GM18870 (cell line): Measurements from ENCODE around the gene MUCL3.
"Not testable (repeated sequence)": the region's sequence is repeated elsewhere in the genome, so short reads cannot be mapped to it uniquely, and the experiment has no call there.

ENCODE experiments used
- ATAC-seq: cut with Tn5 transposase; IDR thresholded peaks from one replicate; pipeline ENCODE4 v1.9.1; 2021; ENCODE audit warnings: moderate library complexity; ENCODE audit not compliant: unreplicated experiment

MUCL3 gene

DNA sequence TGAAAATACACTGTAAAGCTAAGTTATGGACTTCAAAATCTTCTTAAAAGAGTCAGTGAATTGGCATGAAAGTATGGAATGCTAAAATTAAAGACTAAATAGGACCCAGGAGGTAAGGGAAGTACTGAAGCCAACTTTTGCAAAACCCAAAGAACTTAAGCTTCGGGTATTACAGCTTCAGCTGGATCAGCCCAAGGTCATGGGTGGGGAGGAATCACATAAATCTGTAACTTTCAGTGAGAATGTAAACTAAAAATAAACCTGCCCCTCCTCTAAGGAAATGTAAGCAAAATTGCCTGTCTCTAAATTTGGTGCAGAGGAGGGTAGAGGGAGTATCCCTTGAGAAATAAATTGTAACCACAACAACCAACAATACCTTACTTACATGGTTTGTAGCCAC is 38.4 kb downstream of the MUCL3 start:
- no peak for ATAC-seq

DNA sequence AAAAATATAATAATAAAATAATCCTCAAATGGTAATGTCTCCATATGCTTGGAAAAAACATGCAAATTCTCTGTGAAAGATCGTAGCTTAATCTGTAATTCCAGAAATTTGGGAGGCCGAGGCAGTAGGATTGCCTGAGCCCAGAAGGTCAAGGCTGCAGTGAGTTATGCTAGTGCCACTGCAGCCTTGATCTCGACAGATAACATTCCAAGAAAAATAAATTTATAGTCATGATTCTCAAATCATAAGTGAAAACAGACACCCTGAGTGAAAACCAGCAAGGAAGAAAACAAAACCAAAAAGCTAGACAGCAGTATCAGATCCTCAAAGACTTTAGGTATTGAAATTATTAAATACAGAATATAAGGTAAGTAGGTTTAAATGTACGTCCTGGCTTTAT is 38.9 kb downstream of the MUCL3 start:
- no peak for ATAC-seq

DNA sequence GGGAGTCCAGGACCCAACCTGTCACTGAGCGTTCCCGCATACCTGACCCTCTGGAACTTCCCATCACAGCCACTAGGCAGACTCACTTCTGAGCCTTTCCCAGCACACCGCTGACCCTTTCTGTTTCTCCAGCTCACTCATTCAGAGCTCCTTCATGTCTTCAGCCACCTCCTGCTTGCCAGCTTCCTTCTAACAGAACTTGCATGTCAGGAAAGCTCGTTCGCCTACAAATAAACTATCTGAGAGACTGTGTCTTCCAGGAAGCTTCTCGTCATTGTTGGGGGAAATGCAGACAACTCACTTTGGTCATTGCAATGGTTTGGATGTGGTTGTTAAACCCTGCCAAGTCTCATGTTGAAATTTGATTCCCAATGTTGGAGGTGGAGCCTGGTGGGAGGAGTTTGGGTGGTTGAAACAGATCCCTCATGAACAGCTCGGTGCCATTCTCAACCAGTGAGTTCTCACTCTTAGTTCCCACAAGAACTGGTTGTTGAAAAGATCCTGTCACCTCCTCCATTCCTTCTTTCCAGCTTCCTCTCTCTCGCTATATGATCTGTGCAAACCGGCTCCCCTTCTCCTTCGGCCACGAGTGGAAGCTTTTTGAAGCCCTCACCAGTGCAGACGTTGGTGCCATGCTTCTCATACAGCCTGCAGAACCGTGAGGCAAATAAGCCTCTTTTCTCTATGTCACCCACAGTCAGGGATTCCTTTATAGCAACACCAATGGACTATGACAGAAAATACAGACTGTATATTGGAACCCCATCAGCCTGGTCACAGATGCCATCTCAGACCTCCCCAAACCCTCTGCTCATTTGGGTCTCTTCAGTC is 41.4 kb downstream of the MUCL3 start:
- ATAC-seq, result no peak

DNA sequence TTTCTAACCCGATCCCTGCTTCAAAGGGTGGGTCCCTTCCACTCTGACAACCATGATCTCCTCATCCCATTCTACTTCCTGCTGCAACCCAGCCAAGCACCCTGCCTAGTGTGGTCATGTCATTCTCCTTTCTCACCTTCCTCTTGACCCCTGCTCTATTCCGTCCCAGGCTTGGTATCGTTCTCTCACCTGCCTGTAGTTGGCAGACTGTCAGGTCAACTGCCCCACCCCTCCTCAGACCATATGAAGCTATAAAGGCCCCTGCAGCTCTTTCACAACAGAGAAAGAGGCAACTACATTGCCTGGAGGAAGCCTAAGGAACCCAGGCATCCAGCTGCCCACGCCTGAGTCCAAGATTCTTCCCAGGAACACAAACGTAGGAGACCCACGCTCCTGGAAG is 42.7 kb downstream of the MUCL3 start, which contains the start of gene MUC21:
Gene MUC21 (plus strand): TSS at position 280 of the 400 bp plus-strand sequence. CDS start 241 bp downstream, outside the sequence.
- no peak for ATAC-seq

DNA sequence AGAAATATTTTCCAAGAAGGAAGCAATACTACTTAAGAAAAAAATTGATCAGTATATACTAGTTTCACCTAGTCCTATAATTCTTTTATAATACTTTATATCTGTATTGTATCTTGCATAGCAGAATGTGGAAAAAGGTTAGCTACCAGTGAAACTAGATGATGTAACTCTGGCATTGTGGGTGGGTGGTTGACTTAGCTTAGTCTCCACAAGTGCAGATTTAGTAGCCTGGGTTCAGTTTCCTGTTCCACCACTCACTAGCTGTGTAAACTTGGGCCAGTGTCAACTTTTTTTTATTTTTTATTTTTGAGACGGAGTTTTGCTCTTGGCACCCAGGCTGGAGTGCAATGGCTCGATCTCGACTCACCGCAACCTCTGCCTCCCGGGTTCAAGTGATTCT is 44.7 kb downstream of the MUCL3 start:
- no peak for ATAC-seq

DNA sequence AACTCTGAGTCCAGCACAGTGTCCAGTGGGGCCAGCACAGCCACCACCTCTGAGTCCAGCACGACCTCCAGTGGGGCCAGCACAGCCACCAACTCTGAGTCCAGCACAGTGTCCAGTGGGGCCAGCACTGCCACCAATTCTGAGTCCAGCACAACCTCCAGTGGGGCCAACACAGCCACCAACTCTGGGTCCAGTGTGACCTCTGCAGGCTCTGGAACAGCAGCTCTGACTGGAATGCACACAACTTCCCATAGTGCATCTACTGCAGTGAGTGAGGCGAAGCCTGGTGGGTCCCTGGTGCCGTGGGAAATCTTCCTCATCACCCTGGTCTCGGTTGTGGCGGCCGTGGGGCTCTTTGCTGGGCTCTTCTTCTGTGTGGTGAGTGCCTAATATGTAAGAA is 46.5 kb downstream of the MUCL3 start:
- ATAC-seq, result no peak

DNA sequence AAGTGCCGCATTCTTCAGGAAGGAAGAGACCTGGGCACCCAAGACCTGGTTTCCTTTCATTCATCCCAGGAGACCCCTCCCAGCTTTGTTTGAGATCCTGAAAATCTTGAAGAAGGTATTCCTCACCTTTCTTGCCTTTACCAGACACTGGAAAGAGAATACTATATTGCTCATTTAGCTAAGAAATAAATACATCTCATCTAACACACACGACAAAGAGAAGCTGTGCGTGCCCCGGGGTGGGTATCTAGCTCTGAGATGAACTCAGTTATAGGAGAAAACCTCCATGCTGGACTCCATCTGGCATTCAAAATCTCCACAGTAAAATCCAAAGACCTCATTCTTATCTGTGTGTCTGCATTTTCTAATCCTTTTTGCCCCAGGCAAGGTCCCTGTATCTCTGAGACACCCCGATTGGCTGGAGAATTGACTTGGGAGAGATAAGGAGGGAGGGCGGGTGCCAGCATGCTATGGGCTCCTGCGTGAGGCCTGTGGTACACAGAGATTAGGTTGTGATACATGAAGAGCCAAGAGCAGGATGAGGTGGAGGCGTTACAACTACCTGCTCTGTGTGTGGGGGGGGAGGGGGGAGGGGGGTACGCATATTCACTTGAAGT is 47.5 kb downstream of the MUCL3 start:
- no peak for ATAC-seq

DNA sequence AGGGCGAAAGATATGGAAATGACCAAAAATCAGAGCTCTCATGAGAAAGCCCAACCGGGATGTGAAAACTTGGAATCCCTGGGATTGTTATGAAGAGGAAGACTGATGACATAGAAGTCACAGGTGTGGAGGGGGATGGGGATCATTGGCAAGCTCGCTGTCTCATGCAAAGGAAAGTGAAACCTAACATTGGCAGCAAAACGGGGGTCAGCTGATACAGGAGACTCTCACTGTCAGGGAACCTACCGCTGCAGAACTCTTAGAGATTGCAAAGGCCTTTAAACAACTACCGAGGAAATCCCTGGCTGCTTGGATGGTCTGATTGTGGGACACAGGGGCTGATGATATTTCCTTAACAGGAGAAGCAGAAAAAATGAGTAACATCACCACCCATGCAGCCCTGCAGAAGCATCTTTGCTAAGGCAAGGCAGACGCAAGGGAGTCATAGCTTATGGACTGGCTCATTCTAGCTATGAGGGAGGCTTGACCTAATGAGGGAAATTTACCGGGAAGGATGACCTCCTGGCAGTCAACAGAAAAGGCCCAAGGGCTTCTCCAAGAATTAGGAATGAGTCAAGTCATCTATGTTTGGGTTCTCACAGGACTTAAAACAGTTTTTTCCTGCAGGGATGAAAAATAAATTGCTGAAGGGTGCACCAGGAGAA is 49.8 kb downstream of the MUCL3 start:
- ATAC-seq, result no peak

DNA sequence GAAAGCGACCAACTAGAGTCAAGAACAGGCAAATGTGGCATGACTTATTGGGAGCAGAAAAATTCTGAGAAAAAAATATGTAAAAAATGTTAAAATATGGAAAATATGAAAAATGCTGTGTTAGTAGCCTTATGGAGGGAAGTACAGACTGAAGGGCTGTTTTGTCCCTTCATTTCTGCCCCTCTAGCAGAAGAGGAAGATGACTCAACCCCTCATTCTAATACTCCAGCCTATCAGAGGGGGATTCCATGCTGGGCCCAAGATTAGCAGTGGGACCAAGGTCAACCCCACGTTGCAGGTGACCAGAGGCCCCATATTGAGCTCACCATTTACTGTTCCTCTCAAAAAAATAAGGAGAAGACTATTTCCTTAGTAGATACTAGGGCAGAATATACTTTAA is 51.1 kb downstream of the MUCL3 start:
- no peak for ATAC-seq

DNA sequence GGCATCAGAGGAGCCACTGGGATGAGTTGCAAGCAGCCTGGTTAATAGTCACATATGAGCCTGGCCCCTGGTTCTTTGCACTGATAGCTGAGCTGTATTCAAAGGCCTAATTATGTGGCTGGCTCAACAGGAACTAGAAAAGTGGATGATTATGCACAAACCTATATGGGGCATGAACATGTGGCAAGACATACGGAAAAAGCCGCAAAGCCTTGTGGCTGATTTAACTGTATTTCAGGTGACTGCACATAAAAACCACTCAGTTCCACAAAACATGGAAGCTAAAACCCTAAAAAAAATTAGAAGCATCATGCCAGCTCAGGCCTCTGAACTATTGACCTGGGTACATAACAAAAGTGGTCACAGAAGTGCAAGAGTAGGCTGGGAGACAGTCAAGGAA is 56.5 kb downstream of the MUCL3 start:
- no peak for ATAC-seq

DNA sequence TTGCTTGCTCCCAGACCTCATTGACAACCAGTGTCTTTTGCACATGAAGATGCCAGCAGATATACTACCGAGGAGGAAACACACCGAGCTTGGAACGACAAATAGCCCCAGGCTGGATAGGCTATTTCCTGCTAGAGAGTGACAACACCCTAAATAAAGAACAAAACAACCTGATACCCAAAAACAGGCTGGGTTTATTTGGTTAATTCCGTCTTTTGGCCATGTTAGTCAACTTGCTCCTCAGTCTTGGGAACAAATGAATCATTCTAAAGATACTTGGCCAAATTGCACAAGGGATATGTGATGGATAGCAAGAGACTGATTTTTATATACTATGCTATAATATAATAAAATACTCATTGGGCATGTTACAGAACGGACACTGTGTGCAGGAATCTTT is 58.0 kb downstream of the MUCL3 start:
- no peak for ATAC-seq

DNA sequence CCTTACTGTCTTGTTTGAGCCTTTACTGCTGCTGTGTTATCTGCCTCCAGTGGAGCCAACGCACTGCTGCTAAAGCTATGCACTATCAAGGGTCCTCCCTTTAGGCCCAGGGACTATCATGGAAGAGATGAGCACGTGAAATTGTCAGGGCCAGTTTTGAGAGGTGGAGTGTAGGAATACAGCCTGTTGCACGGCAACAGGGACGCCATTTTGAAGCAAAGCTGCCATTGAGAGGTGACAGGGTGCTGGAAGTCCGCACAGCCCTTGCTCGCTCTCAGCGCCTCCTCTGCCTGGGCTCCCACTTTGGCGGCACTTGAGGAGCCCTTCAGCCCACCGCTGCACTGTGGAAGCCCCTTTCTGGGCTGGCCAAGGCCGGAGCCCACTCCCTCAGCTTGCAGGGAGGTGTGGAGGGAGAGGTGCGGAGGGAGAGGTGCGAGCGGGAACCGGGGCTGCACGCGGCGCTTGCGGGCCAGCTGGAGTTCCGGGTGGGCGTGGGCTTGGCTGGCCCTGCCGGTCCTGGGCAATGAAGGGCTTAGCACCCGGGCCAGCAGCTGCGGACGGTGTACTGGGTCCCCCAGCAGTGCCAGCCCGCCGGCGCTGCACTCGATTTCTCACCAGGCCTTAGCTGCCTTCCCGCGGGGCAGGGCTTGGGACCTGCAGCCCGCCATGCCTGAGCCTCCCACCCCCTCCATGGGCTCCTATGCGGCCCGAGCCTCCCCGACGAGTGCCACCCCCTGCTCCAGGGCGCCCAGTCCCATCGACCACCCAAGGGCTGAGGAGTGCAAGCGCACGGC is 59.5 kb downstream of the MUCL3 start:
- ATAC-seq, result not testable (repeated sequence)

DNA sequence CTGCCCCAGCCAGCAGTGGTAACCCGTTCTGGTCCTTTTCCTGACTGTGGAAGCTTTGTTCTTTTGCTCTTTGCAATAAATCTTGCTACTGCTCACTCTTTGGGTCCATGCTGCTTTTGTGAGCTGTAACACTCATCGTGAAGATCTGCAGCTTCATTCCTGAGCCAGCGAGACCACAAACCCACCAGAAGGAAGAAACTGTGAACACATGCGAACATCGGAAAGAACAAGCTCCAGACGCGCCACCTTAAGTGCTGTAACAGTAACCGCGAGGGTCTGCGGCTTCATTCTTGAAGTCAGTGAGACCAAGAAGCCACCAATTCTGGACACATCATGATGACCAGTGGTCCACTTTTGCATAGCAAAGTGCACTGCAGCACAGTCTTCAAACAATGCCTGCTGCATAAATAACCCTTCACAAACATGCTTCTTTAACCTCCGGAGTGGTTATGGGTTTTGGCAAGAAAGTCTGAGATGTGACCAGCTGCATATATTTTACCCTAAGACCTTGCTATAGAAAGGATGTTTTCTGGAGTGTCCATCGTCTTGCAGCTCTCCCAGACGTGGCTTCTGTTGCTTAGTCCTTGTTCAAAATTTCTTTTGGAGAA is 60.6 kb downstream of the MUCL3 start:
- ATAC-seq, result no peak

DNA sequence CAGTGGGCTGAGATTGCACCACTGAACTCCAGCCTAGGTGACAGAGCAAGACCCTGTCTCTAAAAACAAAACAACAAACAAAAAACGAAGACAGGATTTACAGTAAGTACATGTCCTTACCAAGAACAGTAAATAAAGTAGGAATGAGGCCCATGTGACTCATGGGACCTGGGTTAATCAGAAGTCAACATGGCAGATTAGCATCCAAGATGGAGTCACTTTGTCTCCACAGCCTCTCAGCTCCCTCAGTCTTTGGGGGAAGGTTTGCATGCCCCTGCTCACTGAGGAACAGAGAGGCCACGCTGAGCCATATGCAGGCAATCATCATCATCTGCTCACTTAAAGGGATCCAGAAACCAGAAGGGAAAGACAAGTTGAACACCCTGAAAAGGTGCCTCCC is 61.7 kb downstream of the MUCL3 start:
- ATAC-seq, result no peak
